Hippocampal formation (tissue), 2 donors: ENCODE measurements around the gene KLF4.
"Not testable (repeated sequence)": the region's sequence is repeated elsewhere in the genome, so short reads cannot be mapped to it uniquely, and the experiment has no call there.

Source experiments
- DNase-seq, 2 donors: peaks; one replicate each; lab custom pipeline; 2025; lab: John Stamatoyannopoulos, UW

The KLF4 gene

GRCh38 chr9:107489687-107490605 is at the start of gene KLF4:
Gene KLF4, minus strand, starts transcription at chr9:107489769. Its CDS starts 597 bp downstream, at chr9:107489172.
- DNase-seq: peak; percentile 84

DNA sequence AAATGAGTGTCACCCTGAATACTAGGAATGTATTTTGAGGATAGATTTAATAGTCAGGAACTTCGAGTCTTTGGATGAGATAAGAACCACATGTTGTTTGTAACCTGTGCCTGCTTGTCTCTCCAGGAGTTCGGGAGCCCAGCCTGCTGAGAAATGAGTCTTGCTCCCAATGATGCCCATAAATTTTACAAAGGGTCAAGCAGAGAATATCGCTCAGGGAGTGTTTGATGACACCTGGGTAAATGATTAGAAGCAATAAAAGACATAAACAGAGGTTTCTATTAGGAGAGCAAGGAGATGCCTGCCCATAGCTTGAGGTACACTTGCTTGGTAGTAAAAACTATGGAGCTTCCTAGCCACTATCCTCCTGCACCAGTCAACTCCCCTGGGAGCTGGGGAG is 46.9 kb upstream of the KLF4 start:
- no peak for DNase-seq

DNA sequence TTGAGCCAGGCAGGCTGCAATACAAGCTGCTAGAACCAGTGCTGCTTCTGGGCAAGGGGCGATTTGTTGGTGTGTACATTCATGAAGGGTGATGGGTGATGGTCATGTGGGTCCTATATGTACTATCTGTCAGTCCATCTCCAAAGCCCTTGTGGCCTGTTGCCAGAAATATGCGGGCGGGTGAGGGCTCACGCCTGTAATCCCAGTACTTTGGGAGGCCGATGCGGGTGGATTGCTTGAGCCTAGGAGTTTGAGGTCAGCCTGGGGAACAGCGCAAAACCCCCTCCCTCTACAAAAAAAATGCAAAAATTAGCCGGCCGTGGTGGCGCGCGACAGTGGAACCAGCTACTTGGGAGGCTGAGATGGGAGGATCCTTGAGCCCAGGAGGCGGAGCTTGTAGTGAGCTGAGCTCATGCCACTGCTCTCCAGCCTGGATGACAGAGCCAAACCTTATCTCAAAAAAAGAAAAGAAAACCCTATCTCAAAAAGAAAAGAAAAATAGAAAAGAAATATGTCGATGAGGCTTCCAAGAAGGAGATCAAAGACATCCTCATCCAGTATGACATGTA is 45.0 kb upstream of the KLF4 start:
- no peak for DNase-seq

GRCh38 chr9:107530679-107531078 is 41.1 kb upstream of the KLF4 start:
- no peak for DNase-seq

DNA sequence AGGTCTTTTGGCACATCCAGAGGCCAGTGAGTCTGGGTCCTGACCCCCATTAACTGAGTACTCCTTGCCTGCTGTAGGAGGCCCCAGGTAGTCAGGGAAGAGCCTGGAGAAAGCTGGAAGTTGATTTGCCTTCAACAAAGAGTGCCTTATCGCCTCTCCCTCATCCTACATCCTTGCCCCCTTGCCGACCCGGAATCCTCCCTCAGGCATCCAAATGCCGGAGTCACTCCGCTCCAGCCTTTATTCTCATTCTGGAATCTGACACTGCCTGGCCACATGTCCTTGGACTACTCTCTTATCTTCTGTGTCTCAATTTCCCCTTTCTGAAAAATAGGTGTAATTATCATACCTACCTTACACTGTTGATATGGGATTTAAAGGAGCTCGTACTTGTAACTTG is 39.1 kb upstream of the KLF4 start:
- no peak for DNase-seq

DNA sequence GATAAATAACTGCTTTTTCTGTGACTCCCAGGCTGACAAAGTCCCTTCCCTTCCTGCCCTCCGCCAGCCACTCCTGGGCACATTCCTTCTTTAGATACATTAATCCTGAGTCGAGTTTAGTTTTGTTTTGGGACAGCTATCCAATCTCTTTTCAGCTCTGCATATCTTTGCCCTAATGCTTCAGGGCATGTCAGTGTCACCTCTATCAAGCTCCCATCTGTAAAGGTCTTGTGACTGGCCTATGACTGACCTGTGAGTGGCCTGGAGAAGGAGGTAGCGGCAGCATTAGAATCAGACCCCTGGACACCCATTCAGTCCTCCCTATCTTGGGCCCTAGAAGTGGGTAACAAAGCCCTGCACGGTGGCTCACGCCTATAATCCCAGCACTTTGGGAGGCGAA is 34.0 kb upstream of the KLF4 start:
- DNase-seq: no peak

DNA sequence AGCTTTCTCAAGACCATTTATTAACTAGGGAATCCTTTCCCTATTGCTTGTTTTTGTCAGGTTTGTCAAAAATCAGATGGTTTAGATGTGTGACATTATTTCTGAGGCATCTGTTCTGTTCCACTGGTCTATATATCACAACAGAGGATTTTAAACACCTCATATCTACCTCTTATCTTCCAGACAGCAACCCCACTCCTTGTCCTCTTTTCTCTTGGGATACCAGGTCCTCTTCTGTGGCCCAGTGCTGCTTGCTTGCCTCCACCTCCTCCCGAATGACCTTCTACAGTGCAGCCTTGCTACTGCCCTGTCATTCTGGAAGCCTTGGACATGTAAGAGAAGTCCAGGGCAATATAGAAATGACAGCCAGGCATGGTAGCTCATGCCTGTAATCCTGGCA is 30.6 kb upstream of the KLF4 start:
- DNase-seq: no peak

GRCh38 chr9:107518037-107518807 is 28.7 kb upstream of the KLF4 start:
- no peak for DNase-seq

DNA sequence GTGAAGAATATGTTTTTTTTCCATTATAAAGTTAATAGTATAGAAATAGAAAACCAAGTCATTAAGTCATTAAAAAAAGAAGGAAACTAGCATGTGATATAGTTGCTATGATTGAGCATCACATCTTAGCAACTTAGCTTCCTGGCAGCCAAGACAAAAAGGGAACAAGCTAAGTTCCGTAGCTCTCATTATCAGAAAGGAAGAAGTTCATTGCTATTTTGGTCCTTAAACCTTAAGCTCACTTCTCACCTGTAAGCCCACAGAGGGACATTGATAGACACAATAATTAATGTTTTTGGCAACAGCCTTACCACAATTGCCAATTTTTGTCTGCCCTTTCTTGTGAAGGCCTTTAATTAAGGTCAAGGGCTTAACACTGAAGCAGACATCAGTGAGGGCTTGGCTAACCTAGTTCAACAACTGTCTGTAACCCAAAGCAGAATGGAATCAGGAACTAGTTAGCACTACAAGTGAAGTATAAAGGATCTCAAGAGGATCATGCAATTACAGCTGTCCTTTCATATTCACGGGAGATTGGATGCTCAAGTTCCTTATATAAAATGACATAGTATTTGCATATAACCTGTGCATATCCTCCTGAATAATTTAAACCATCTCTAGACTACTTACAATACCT is 24.0 kb upstream of the KLF4 start:
- no peak for DNase-seq

DNA sequence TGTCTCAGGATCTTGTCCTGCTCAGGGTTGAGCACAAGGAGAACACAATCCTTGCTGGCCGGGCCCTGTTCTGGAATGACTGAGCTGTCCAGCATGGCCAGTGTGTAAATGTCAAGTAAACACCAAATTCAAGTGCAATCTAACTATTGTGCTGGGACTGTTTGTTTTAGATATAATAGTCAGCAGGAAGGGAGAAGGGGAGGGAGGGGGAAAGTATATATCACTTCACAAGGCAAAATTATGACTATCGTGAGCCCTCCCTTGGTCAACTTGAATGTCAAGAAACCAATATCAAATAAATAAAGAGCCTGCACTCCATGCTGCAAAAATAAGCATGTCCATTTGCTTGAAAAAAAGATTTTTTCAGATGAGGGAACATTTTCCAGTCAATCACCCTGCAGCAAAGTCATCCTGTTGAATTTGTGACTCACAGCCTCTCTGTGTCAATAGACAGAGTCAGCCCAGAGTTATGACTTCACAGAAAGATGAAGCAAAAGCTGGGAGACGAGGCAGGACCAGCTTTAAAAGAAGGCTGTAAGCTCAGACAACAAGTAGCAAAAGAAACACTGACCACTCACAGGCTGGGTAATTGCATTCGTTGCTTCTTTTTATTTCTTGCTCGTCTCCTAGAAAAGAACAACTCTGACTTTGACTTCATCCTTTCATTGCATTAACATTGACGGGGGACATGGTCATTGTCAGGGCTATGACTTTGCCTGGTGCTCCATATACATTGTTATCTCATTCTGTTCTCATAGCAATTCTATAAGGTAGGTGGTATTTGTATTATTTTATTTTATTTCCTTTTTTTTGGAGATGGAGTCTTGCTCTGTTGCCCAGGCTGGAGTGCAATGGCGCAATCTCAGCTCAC is 15.3 kb upstream of the KLF4 start:
- no peak for DNase-seq

- DNase-seq: no peak
These were observed 12.9 kb upstream of the KLF4 start for GRCh38 chr9:107502464-107502863.

- DNase-seq: not testable (repeated sequence)
These were observed 11.0 kb upstream of the KLF4 start for GRCh38 chr9:107500421-107501200.

DNA sequence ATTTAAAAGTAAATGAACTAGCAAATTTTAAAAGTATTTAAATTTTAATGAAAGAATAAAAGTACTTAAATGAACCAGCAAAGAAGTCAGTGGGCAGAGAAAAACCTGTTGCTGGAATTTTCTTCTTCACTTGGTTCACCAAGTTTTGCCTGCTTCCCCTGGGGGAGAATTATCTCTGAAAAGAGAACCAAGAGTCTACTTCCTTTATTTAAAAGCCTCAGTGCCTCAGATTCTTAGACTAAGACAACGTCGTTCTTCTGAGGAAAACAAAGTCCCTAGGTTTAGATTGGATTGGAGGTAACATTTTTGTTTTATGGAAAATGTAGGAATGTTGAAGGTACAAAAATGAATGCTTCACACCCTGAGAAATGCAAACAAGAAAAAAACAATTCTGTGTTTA is 7.4 kb upstream of the KLF4 start:
- no peak for DNase-seq

DNA sequence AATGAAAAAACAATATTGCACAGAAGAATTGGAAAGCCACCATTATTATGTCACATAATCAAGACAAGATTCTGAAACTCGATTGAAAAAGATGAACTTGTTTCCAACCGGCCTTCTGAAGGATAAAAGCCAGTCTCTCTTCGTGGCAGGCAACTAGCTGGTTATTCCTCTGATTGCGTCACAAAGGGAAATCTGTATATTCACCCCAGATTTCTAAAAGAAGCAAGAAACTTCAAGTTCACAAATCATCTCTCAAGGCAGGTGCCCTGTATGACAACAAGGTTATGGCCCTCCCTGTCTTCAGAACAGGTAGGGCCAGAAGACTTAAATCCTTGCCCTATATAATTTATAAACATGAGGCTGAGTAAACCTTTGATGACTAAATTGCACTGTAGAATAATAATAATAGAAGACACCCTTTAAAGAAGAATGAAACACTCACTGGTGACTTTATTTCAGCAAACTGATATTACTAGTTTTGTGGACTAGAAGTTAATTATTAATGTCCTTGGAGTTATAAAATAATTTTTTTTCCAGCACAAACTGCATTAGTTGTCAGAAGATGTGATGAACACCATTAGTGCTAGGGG is 2.9 kb upstream of the KLF4 start:
- DNase-seq: no peak

- DNase-seq: no peak
These were observed 1.8 kb upstream of the KLF4 start for GRCh38 chr9:107491081-107492053.

- not testable (repeated sequence) for DNase-seq
These were observed 1.0 kb upstream of the KLF4 start for GRCh38 chr9:107490606-107490970.

DNA sequence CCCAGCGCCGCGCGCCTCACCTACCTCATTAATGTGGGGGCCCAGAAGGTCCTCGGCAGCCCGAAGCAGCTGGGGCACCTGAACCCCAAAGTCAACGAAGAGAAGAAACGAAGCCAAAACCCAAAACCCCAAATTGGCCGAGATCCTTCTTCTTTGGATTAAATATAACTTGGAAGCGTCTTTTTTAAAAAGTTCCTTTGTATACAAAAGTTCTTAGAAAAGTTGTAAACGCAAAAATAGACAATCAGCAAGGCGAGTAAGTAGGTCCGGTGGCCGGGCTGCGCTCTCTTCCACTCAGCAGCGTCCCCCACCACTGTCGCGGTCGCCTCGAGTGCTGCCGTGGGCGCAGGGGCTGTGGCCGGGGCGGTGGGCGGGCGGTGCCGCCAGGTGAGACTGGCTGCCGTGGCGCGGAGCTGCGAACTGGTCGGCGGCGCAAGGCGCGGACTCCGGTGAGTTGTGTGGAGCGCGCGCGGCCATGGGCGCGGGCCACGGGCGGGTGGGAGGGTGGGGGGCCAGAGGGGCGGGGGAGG is 360 bp downstream of the KLF4 start:
- no peak for DNase-seq

DNA sequence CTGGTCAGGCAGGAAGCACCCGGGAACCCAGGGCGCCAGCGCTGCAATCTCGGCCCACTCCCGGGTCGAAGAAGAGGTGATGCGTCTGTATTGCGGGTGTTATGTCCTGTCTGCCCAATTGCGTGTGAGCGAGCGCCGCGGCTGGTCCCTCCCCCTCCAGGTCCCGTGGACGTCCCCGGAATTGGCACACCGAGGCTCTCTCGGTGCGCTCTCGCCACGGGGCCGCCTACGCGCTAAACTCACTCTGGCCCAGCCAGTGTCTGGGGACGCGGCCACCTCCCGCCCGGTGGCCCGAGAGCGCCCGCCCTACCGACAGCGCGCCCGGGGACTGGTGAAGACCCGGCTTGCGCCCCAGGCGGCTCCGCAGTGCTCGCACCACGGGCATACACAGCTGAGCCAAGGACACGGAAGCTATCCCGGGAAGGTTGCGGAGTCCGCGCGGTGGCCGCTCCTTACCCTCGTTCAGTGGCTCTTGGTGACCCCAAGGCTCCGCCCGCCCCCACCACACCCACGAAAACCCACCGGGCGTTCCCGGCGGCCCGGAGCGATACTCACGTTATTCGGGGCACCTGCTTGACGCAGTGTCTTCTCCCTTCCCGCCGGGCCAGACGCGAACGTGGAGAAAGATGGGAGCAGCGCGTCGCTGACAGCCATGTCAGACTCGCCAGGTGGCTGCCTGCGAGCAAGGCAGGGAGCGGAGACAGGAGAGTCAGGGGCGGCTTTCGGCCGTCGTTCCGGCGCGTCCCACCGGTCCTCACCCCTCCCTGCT is 1.0 kb downstream of the KLF4 start:
- DNase-seq: no peak
